ENCODE results near the gene CYP2D6.

GRCh38 chr22:42079319-42080251, 51.0 kb downstream of the CYP2D6 start, which contains the start of gene SMDT1:
- TF ChIP-seq CTCF (IDR thresholded peaks at IDR 0.05) (no peak), EP300 (IDR thresholded peaks at IDR 0.05) (no peak)
